HG03442 (cell line): ENCODE results near the gene HMBS.
"Not testable (repeated sequence)": the region's sequence is repeated elsewhere in the genome, so short reads cannot be mapped to it uniquely, and the experiment has no call there.

Experiments used
- ATAC-seq: cut with Tn5 transposase; IDR thresholded peaks from one replicate; pipeline ENCODE4 v1.9.1; 2021; ENCODE audit warnings: mild to moderate bottlenecking, moderate library complexity; ENCODE audit not compliant: unreplicated experiment

Gene HMBS

GRCh38 chr11:119100994-119101758 lies 16.5 kb downstream of the HMBS start:
- ATAC-seq: peak; percentile 2

- peak; percentile 75 for ATAC-seq
Measured at GRCh38 chr11:119101759-119102423, 17.2 kb downstream of the HMBS start, which contains the start of gene DPAGT1. Gene DPAGT1 (minus strand): TSS chr11:119101853. CDS start chr11:119101655, 198 bp downstream.

- not testable (repeated sequence) for ATAC-seq
Measured at GRCh38 chr11:119103161-119103664, 18.5 kb downstream of the HMBS start.

- ATAC-seq: no peak
Measured at GRCh38 chr11:119103793-119104192, 19.1 kb downstream of the HMBS start.

GRCh38 chr11:119106564-119107537 lies 22.2 kb downstream of the HMBS start, which contains the start of gene C2CD2L:
Gene C2CD2L (plus strand): TSS chr11:119107344. CDS start chr11:119107742, 398 bp downstream.
- ATAC-seq: peak; percentile 76

- peak; percentile 26 for ATAC-seq
Measured at GRCh38 chr11:119107538-119108145, 23.0 kb downstream of the HMBS start.

- no peak for ATAC-seq
Measured at GRCh38 chr11:119108146-119108856, 23.6 kb downstream of the HMBS start.

GRCh38 chr11:119108857-119109221 lies 24.2 kb downstream of the HMBS start:
- ATAC-seq: no peak

GRCh38 chr11:119109843-119110242 lies 25.2 kb downstream of the HMBS start:
- ATAC-seq: no peak

- no peak for ATAC-seq
Measured at GRCh38 chr11:119110439-119110838, 25.8 kb downstream of the HMBS start.

GRCh38 chr11:119111361-119111925 lies 26.8 kb downstream of the HMBS start:
- no peak for ATAC-seq

- no peak for ATAC-seq
Measured at GRCh38 chr11:119112314-119113020, 27.8 kb downstream of the HMBS start.

- no peak for ATAC-seq
Measured at GRCh38 chr11:119113716-119114115, 29.0 kb downstream of the HMBS start.

- ATAC-seq: no peak
Measured at GRCh38 chr11:119114351-119114750, 29.7 kb downstream of the HMBS start.

- ATAC-seq: no peak
Measured at GRCh38 chr11:119115484-119116234, 31.0 kb downstream of the HMBS start.

- no peak for ATAC-seq
Measured at GRCh38 chr11:119116235-119116594, 31.5 kb downstream of the HMBS start.

- ATAC-seq: no peak
Measured at GRCh38 chr11:119116601-119117000, 31.9 kb downstream of the HMBS start.
